NT2/D1 (cell line): ENCODE data around the gene RUNX1.

Source experiments
- SUZ12 ChIP-seq: IDR thresholded peaks from 2 replicates; pipeline ENCODE4 v1.6.1; 2011; ENCODE audit not compliant: insufficient read length, insufficient read depth; ENCODE audit errors: extremely low read depth
- YY1 ChIP-seq: IDR thresholded peaks from 2 replicates; pipeline ENCODE4 v1.6.1; 2011; ENCODE audit not compliant: insufficient read length, insufficient read depth
- ZNF274 ChIP-seq: IDR thresholded peaks from 2 replicates; pipeline ENCODE4 v1.6.1; 2011; ENCODE audit warnings: mild to moderate bottlenecking, low read depth, low read length

- TF ChIP-seq ZNF274: no peak
- no peak for TF ChIP-seq YY1
- no peak for TF ChIP-seq SUZ12
Observed at GRCh38 chr21:35006771-35007170, 42.3 kb downstream of the RUNX1 start.
